HepG2 (cell line): Measurements from ENCODE around the gene PCIF1. TPM values are rescaled to one million over a fixed set of nuclear protein-coding genes. Genes with fewer than 3 reads are reported as not detected.
A peak's percentile ranks its signal among the peaks of the same experiment; 100 is the strongest.

Source experiments
- ATAC-seq: fragments of 200-7000 bp; cut with Tn5 transposase; 3 replicates; pipeline ENCODE4 v1.9.1; 2020; ENCODE audit warnings: mild to moderate bottlenecking, moderate library complexity
- BruUV-seq: library from RNA; stranded (reverse); fragments of 400-500 nt; replicated peaks from 2 replicates; lab custom pipeline; 2021; lab: Mats Ljungman, UMichigan
- CTCF ChIA-PET: fragments of 300-600 bp; formaldehyde crosslinking; extraction: SDS; loops from one replicate; lab custom pipeline; 2021; ENCODE audit warnings: low total read pairs, inconsistent platforms, low intra/inter-chr PET ratio; lab: Yijun Ruan, JAX
- POLR2A ChIA-PET: fragments of 350-600 bp; sonication (Branson Sonifier 250); formaldehyde crosslinking; loops from one replicate; lab custom pipeline; 2020; ENCODE audit warnings: antibody characterized with exemption, inconsistent platforms; lab: Yijun Ruan, JAX
- DNase-seq: peaks from one replicate; pipeline ENCODE4 v3.0.0-alpha.2; 2015; ENCODE audit warnings: low spot score
- FAIRE-seq: peaks from 3 replicates; lab custom pipeline; 2011; peaks lifted over from hg19 to GRCh38; lab: Jason Lieb, UNC
- H2AFZ ChIP-seq: one replicate; pipeline ENCODE4 v1.6.1; 2011; ENCODE audit warnings: low read length, inconsistent platforms
- H3K27ac ChIP-seq: fragments of 300-600 bp; 3 replicates; pipeline ENCODE4 v1.8.0; 2011; ENCODE audit warnings: mixed run types, mild to moderate bottlenecking, mixed read lengths, low read length, inconsistent platforms; ENCODE audit not compliant: insufficient read depth; ENCODE audit errors: extremely low read length
- H3K27me3 ChIP-seq, 2 experiments: fragments of 200-600 bp in 1 of 2; 2 replicates in 1 of 2; 3 replicates in 1 of 2; pipeline versions ENCODE4 v1.6.0 to v1.8.0; 2011; ENCODE audit warnings: low read length in 2 of 2, mild to moderate bottlenecking in 2 of 2, moderate library complexity in 2 of 2, inconsistent platforms in 1 of 2; ENCODE audit not compliant: insufficient read depth in 2 of 2, control insufficient read depth in 1 of 2
- H3K36me3 ChIP-seq, 2 experiments: fragments of 200-600 bp in 1 of 2; replicated peaks in 1 of 2; 2 replicates in 1 of 2; 3 replicates in 1 of 2; pipeline versions ENCODE4 v1.5.1 to v1.8.0; 2011; ENCODE audit warnings: low read length in 2 of 2, inconsistent platforms in 1 of 2; ENCODE audit not compliant: insufficient read depth in 2 of 2, control insufficient read depth in 1 of 2
- H3K4me1 ChIP-seq: 2 replicates; pipeline ENCODE4 v1.5.1; 2012; ENCODE audit warnings: low read length, inconsistent platforms; ENCODE audit not compliant: insufficient read depth
- H3K4me2 ChIP-seq: 2 replicates; pipeline ENCODE4 v1.6.0; 2011; ENCODE audit warnings: low read depth, low read length, inconsistent platforms
- H3K4me3 ChIP-seq, 3 experiments: fragments of 200-600 bp in 1 of 3; sonication (generic), shearing (Covaris generic) in 1 of 3; replicated peaks in 1 of 3; 2 replicates each; pipeline ENCODE4 v1.5.1; 2011 to 2016; ENCODE audit warnings: low read length in 3 of 3, inconsistent platforms in 2 of 3, low read depth in 2 of 3, mild to moderate bottlenecking in 2 of 3, control low read depth in 1 of 3, mixed read lengths in 1 of 3; ENCODE audit not compliant: insufficient read depth in 1 of 3
- H3K79me2 ChIP-seq: one replicate; pipeline ENCODE4 v1.6.1; 2011; ENCODE audit warnings: low read length, inconsistent platforms; ENCODE audit not compliant: insufficient read depth
- H3K9ac ChIP-seq: 2 replicates; pipeline ENCODE4 v1.6.0; 2011; ENCODE audit warnings: mild to moderate bottlenecking, low read depth, low read length, inconsistent platforms; ENCODE audit not compliant: insufficient read depth
- H3K9me3 ChIP-seq: 2 replicates; pipeline ENCODE4 v1.5.1; 2012; ENCODE audit warnings: mild to moderate bottlenecking, low read length
- H4K20me1 ChIP-seq: 2 replicates; pipeline ENCODE4 v1.6.0; 2011; ENCODE audit warnings: inconsistent platforms, mild to moderate bottlenecking, low read length, moderate library complexity; ENCODE audit not compliant: insufficient read depth
- CENPT ChIP-seq: sonication (generic); formaldehyde crosslinking; IDR thresholded peaks from 2 replicates; pipeline ENCODE4 v1.8.0; 2022; ENCODE audit warnings: low read depth, mild to moderate bottlenecking, moderate library complexity, missing genetic modification reagents
- IKZF5 ChIP-seq: IDR thresholded peaks from 2 replicates; pipeline ENCODE4 v1.6.1; 2018; ENCODE audit warnings: missing genetic modification reagents, mild to moderate bottlenecking, missing compliant biosample characterization
- PHF8 ChIP-seq: sonication (generic); formaldehyde crosslinking; IDR thresholded peaks from 2 replicates; pipeline ENCODE4 v1.5.0; 2020; ENCODE audit warnings: missing genetic modification reagents
- ZNF660 ChIP-seq: sonication (generic); formaldehyde crosslinking; IDR thresholded peaks from 2 replicates; pipeline ENCODE4 v1.5.1; 2020; ENCODE audit warnings: mild to moderate bottlenecking, low read depth, missing genetic modification reagents, borderline replicate concordance
- WGBS: methylation state at CpG from one replicate; pipeline ENCODE4 v1.1.6; 2017; ENCODE audit warnings: low lambda C conversion rate; 5-methylcytosine and 5-hydroxymethylcytosine counted together
- in situ Hi-C: cut with HindIII; loops from 2 replicates; pipeline ENCODE4 v1.10.0; 2017; ENCODE audit warnings: low pct_unique_long_range_greater_than_20kb; ENCODE audit not compliant: extremely low pct_ligation_motif_present
- intact Hi-C: fragments of 100-400 bp; cut with micrococcal nuclease; formaldehyde crosslinking; loops from one replicate; pipeline ENCODE4 v1.10.0; 2022; ENCODE audit not compliant: unreplicated experiment
- polyA plus RNA-seq, 8 experiments: library from polyadenylated mRNA; depleted of rRNA in 3 of 8; stranded (reverse) in 7 of 8; unstranded in 1 of 8; fragments of >200 nt; fragmentation: Illumina TruSeq in 4 of 8; extraction: Trizol in 4 of 8; gene quantifications; 2 replicates each; pipeline versions ENCODE4 v1.2.1 to v1.2.3, GENCODE V29; 2011 to 2016; ENCODE audit warnings: low read depth in 4 of 8, missing spikeins in 1 of 8, mixed read lengths in 1 of 8; ENCODE audit not compliant: insufficient read depth in 1 of 8
- total RNA-seq, 5 experiments: library from RNA; depleted of rRNA; stranded (reverse); fragments of >200 nt; fragmentation: Illumina TruSeq; extraction: Trizol; gene quantifications; 2 replicates each; pipeline ENCODE4 v1.2.3, GENCODE V29; 2016; ENCODE audit warnings: low read depth in 1 of 5

The PCIF1 gene
- total and polyA plus RNA-seq, 2 of the 13 experiments (the other 11 are each of a cell fraction or from before 2014, with no cell fraction given), result 20.9 to 24.4 TPM

GRCh38 chr20:45974896-45975565 lies 40.5 kb downstream of the PCIF1 start (continued):
- TF ChIP-seq CENPT (CRISPR knock-in tag) (no peak), IKZF5 (CRISPR knock-in tag) (no peak)

GRCh38 chr20:45975686-45976085 lies 41.2 kb downstream of the PCIF1 start:
- FAIRE-seq (no peak), DNase-seq (no peak), ATAC-seq (no peak)
- WGBS, result 33% methylated on average over 11 of the region's 11 CpGs
- TF ChIP-seq PHF8 (CRISPR knock-in tag) (0 out of 2 replicates have a peak, but pooled peaks have one; percentile 19), ZNF660 (CRISPR knock-in tag) (no peak)
- no TSS peak for BruUV-seq
- H3K27ac ChIP-seq, result no peak overlapping the region
- no peak overlapping the region for H3K4me2 ChIP-seq
- peaks cover 11% of the 10 kb centered on the region for H3K4me1 ChIP-seq
- intact Hi-C loops (no loop called here), in situ Hi-C loops (no loop called here)
- peaks cover 6% of the 10 kb centered on the region for H3K79me2 ChIP-seq
- H4K20me1 ChIP-seq, result no peaks in the 10 kb centered on the region
- H3K27me3 ChIP-seq, result peaks cover 0 to 7% of the 10 kb centered on the region in 2 experiments; a peak in 1 of 5 replicates
- ChIA-PET POLR2A (interaction anchor here (1.3 kb wide), 1 partner anchor 41 kb away, joined by 3 read pairs; no protein-coding TSS in a partner anchor), CTCF (no interaction called here)
- peak overlapping the region; percentile 43 for H2AFZ ChIP-seq
- H3K4me3 ChIP-seq, result no peak overlapping the region
- H3K9ac ChIP-seq, result no peak overlapping the region
- H3K36me3 ChIP-seq, result no peaks in the 10 kb centered on the region
- H3K9me3 ChIP-seq, result no peaks in the 10 kb centered on the region
